CD4-positive, alpha-beta T cell treated with Interleukin-12 subunit alpha and Interleukin-12 subunit beta, for 1 hour (primary cell): ENCODE results near the gene TICRR.
"Not testable (repeated sequence)": the region's sequence is repeated elsewhere in the genome, so short reads cannot be mapped to it uniquely, and the experiment has no call there.

Experiments used
- DNase-seq: peaks from one replicate; pipeline ENCODE4 v3.0.0-alpha.2; 2020

The TICRR gene

GRCh38 chr15:89575146-89575655 lies at the start of gene TICRR:
Gene TICRR (plus strand): TSS chr15:89575469. CDS start chr15:89575587, 118 bp downstream.
- DNase-seq = peak; percentile 98

- DNase-seq = no peak
Observed at GRCh38 chr15:89526181-89526580, 49.1 kb upstream of the TICRR start.

- DNase-seq = no peak
Observed at GRCh38 chr15:89526601-89527441, 48.4 kb upstream of the TICRR start.

- no peak for DNase-seq
Observed at GRCh38 chr15:89528757-89529352, 46.4 kb upstream of the TICRR start.

- DNase-seq = no peak
Observed at GRCh38 chr15:89530976-89531375, 44.3 kb upstream of the TICRR start.

GRCh38 chr15:89531796-89532537 lies 43.3 kb upstream of the TICRR start:
- DNase-seq = no peak

- DNase-seq = no peak
Observed at GRCh38 chr15:89533861-89534544, 41.3 kb upstream of the TICRR start.

- no peak for DNase-seq
Observed at GRCh38 chr15:89539027-89539426, 36.2 kb upstream of the TICRR start.

GRCh38 chr15:89542369-89542768 lies 32.9 kb upstream of the TICRR start:
- no peak for DNase-seq

- no peak for DNase-seq
Observed at GRCh38 chr15:89543389-89543788, 31.9 kb upstream of the TICRR start.

GRCh38 chr15:89549138-89549537 lies 26.1 kb upstream of the TICRR start:
- DNase-seq = not testable (repeated sequence)

- no peak for DNase-seq
Observed at GRCh38 chr15:89550427-89550826, 24.8 kb upstream of the TICRR start.

GRCh38 chr15:89551550-89551949 lies 23.7 kb upstream of the TICRR start:
- no peak for DNase-seq

GRCh38 chr15:89553632-89554031 lies 21.6 kb upstream of the TICRR start:
- no peak for DNase-seq

GRCh38 chr15:89554247-89554646 lies 21.0 kb upstream of the TICRR start:
- no peak for DNase-seq

- DNase-seq = no peak
Observed at GRCh38 chr15:89555768-89556167, 19.5 kb upstream of the TICRR start.

- DNase-seq = peak; percentile 51
Observed at GRCh38 chr15:89556413-89557262, 18.6 kb upstream of the TICRR start.

GRCh38 chr15:89559769-89560264 lies 15.5 kb upstream of the TICRR start:
- no peak for DNase-seq

GRCh38 chr15:89566181-89566580 lies 9.1 kb upstream of the TICRR start:
- no peak for DNase-seq

- no peak for DNase-seq
Observed at GRCh38 chr15:89566621-89567294, 8.5 kb upstream of the TICRR start.

GRCh38 chr15:89569090-89569745 lies 6.1 kb upstream of the TICRR start:
- no peak for DNase-seq
